ENCODE results near the gene APLF. TPM values are rescaled to one million over a fixed set of nuclear protein-coding genes. Genes with fewer than 3 reads are reported as not detected.
A peak's percentile ranks its signal among the peaks of the same experiment; 100 is the strongest.
"Not testable (repeated sequence)": the region's sequence is repeated elsewhere in the genome, so short reads cannot be mapped to it uniquely, and the experiment has no call there.

The APLF gene
- total RNA-seq, 1 donor from 2014 or later, result 6.4 TPM

DNA sequence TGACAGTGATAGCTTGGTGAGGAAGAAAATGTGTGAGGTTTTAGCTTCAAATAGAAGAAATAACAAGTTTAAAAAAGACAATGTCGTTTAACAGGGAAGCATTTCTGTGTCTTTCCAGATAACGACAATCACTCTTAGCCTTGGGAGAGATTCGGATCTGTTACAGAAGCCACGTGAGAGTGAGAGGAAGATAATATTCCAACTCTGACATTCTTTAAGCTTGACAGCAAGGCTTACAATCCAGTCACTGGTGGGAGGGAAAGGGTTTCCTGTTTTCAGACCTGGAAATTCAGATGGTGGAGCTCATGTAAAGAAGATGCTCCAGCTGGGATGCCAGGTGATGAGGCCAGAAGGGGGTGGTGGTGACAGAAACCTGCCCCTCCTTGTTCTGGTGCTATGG is 31.1 kb upstream of the APLF start:
- TF ChIP-seq, protein P1, sequence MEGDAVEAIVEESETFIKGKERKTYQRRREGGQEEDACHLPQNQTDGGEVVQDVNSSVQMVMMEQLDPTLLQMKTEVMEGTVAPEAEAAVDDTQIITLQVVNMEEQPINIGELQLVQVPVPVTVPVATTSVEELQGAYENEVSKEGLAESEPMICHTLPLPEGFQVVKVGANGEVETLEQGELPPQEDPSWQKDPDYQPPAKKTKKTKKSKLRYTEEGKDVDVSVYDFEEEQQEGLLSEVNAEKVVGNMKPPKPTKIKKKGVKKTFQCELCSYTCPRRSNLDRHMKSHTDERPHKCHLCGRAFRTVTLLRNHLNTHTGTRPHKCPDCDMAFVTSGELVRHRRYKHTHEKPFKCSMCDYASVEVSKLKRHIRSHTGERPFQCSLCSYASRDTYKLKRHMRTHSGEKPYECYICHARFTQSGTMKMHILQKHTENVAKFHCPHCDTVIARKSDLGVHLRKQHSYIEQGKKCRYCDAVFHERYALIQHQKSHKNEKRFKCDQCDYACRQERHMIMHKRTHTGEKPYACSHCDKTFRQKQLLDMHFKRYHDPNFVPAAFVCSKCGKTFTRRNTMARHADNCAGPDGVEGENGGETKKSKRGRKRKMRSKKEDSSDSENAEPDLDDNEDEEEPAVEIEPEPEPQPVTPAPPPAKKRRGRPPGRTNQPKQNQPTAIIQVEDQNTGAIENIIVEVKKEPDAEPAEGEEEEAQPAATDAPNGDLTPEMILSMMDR (IDR thresholded peaks at IDR 0.05), result no peak
- ATAC-seq (ENCODE audit: low read depth) (no peak), DNase-seq (no peak)
- intact Hi-C loops (cut with micrococcal nuclease), result no loop called here
- H3K27me3 Mint-ChIP-seq, result no peaks in the 10 kb centered on the region
- peaks cover 2% of the 10 kb centered on the region for H3K36me3 Mint-ChIP-seq (ENCODE audit: low read depth)
- CTCF ChIA-PET, result interaction anchor here (1.0 to 1.3 kb wide), 3 partner anchors 9 to 314 kb away, joined by 3 to 4 read pairs (median 3); no protein-coding TSS in a partner anchor
- no peak overlapping the region for H3K4me3 Mint-ChIP-seq
- peak overlapping the region; percentile 27 for H3K27ac Mint-ChIP-seq
- peaks cover 66% of the 10 kb centered on the region for H3K4me1 Mint-ChIP-seq
- POLR2A ChIA-PET, result interaction anchor here (1.1 to 1.3 kb wide), 3 partner anchors 9 to 393 kb away, joined by 3 to 5 read pairs (median 3); partner anchors contain the start of gene PLEK
- H3K9me3 Mint-ChIP-seq, result no peaks in the 10 kb centered on the region

DNA sequence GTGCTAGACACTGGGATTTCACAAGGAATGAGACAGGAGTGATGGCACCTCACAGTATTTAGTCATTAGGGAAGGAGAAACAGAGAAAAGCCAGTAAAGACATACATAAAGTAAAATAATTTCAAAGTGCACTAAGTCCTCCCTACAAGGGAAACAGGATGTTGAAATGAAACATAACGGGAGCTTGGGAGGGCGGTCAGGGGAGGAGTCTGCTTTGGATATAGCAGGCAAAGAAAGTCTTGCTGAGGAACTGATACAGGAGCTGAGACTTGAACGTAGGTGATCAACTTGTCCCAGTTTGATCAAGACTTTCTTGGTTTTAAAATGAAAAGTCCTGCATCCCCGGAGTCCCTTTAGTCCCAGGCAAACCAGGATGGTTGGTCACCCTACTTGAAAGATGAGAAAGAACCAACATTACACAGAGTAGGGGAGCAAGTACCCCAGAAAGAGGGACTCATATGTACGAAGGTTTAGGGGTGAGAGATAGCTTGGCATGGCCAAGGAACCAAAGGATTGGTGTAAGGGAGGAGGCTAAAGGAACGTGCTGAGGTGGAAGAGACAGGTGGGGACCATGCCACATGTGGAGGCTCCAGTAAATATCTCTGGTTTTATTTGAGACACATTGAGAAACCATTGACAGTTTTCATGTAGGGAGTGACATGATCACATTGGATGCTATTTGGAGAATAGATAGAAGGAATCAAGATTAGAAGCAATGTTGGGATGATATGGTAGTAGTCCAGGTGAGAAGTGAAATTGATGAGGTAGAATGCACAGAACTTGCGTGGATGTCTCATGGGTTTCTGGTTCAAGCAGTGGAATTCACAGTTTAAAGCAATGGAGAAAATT is 28.7 kb upstream of the APLF start:
- H3K9me3 Mint-ChIP-seq, result no peaks in the 10 kb centered on the region
- peaks cover 69% of the 10 kb centered on the region for H3K4me1 Mint-ChIP-seq
- no peak for ATAC-seq (ENCODE audit: low read depth)
- H3K4me3 Mint-ChIP-seq, result no peak overlapping the region
- intact Hi-C loops (cut with micrococcal nuclease), result no loop called here
- H3K27me3 Mint-ChIP-seq, result no peaks in the 10 kb centered on the region
- ChIA-PET CTCF (interaction anchor here (1.0 kb wide), 1 partner anchor 81 kb away, joined by 3 read pairs; no protein-coding TSS in a partner anchor), POLR2A (interaction anchor here (0.7 to 1.3 kb wide), 3 partner anchors 23 to 43 kb away, joined by 3 to 4 read pairs (median 3); no protein-coding TSS in a partner anchor)
- TF ChIP-seq, protein P1 (IDR thresholded peaks at IDR 0.05), result no peak
- peak overlapping the region; percentile 13 for H3K27ac Mint-ChIP-seq
- peaks cover 2% of the 10 kb centered on the region for H3K36me3 Mint-ChIP-seq (ENCODE audit: low read depth)
- DNase-seq, result no peak

DNA sequence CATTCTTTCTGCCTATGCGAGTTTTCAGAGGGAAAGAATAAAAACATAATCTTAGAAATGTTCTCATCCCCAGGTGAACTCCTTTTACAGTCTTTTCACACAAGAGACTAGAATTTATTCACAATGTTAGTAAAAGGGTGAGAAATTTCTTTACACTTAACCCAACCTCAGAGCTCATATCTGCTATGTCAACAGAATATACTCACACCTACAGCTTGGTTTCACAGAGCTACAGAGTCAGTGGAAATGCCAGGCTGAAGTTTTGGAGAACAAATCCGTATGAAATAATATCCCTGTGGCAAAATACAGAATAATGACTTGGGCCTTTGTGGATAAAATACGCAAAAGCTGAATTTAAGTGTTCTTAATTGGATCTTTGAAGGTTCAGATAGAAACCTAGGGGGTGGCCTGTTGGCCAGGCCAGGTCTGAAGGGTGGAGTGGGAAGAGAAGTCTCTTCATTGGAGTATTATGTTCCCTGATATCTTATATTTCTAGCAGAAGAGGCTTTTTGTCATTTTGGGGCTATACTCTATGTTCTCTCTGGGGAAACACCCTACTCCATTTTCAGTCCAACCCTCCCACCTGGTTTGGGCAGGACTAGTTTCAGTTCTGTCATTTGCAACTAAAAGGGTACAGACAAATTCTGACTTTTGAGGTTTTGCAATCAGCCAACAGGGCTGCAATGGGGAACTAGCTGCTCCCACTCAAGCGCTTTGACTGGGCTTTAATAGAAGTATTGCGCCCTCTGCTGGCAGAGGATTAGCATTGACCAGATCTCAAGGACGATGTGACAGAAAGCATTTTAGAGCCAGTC is 26.0 kb upstream of the APLF start:
- intact Hi-C loops (cut with micrococcal nuclease), result loop anchor here (1.0 to 2.0 kb wide), 11 partner anchors 17 to 319 kb away; partner anchors contain the start of genes APLF, FBXO48 and PNO1
- CTCF ChIA-PET, result interaction anchor here (0.6 to 4.7 kb wide), 38 partner anchors 10 to 1274 kb away, joined by 3 to 58 read pairs (median 5); partner anchors contain the start of genes FBXO48, PLEK and PPP3R1
- H3K4me3 Mint-ChIP-seq, result peak overlapping the region; percentile 65

DNA sequence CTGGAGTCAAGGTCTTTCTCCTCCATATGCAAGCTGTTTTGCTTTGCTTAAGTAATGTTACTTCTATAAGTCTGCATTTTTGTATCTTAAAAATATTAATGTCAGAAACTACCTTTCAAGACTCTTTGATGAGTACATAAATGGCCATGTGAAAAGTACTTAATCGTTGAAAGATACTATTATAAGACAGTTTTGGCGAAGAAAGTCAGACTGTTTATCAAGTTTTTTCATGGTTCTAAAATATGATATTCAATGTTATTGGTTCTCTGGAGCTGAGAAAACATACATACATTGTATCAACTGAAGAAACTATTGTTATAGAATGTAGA is 25.4 kb upstream of the APLF start:
- H3K27ac Mint-ChIP-seq, result peak overlapping the region; percentile 95
- H3K27me3 Mint-ChIP-seq, result no peaks in the 10 kb centered on the region
- ChIA-PET POLR2A (interaction anchor here (0.9 to 2.6 kb wide), 15 partner anchors 14 to 246 kb away, joined by 3 to 22 read pairs (median 7); partner anchors contain the start of genes FBXO48, PLEK and PPP3R1), CTCF (interaction anchor here (0.6 to 4.7 kb wide), 30 partner anchors 11 to 1274 kb away, joined by 3 to 58 read pairs (median 6); partner anchors contain the start of genes FBXO48, PLEK and PPP3R1)
- no peak for DNase-seq
- TF ChIP-seq, protein P1 (IDR thresholded peaks at IDR 0.05), result peak; percentile 60
- H3K4me1 Mint-ChIP-seq, result peaks cover 46% of the 10 kb centered on the region
- H3K9me3 Mint-ChIP-seq, result peaks cover under 1% of the 10 kb centered on the region
- H3K4me3 Mint-ChIP-seq, result no peak overlapping the region
- peaks cover 2% of the 10 kb centered on the region for H3K36me3 Mint-ChIP-seq (ENCODE audit: low read depth)
- intact Hi-C loops (cut with micrococcal nuclease), result loop anchor here (1.0 to 2.0 kb wide), 11 partner anchors 18 to 320 kb away; partner anchors contain the start of genes APLF, FBXO48 and PNO1
- ATAC-seq (ENCODE audit: low read depth), result no peak

More for the DNA sequence above, 26.0 kb upstream of the APLF start:
- H3K9me3 Mint-ChIP-seq, result no peaks in the 10 kb centered on the region
- peak; percentile 57 for DNase-seq
- peak overlapping the region; percentile 95 for H3K27ac Mint-ChIP-seq
- H3K4me1 Mint-ChIP-seq, result peaks cover 51% of the 10 kb centered on the region
- TF ChIP-seq, protein P1 (IDR thresholded peaks at IDR 0.05), result no peak
- H3K27me3 Mint-ChIP-seq, result no peaks in the 10 kb centered on the region
- POLR2A ChIA-PET, result interaction anchor here (0.6 to 2.6 kb wide), 18 partner anchors 14 to 391 kb away, joined by 3 to 22 read pairs (median 4); partner anchors contain the start of genes FBXO48, PLEK and PPP3R1
- H3K36me3 Mint-ChIP-seq (ENCODE audit: low read depth), result peaks cover 2% of the 10 kb centered on the region
- peak; percentile 98 for ATAC-seq (ENCODE audit: low read depth)

DNA sequence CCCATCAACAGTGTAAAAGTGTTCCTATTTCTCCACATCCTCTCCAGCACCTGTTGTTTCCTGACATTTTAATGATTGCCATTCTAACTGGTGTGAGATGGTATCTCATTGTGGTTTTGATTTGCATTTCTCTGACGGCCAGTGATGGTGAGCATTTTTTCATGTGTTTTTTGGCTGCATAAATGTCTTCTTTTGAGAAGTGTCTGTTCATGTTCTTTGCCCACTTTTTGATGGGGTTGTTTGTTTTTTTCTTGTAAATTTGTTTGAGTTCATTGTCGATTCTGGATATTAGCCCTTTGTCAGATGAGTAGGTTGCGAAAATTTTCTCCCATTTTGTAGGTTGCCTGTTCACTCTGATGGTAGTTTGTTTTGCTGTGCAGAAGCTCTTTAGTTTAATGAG is 21.0 kb upstream of the APLF start:
- CTCF ChIA-PET; ATAC-seq (ENCODE audit: low read depth); H3K4me1 Mint-ChIP-seq; H3K4me3 Mint-ChIP-seq; intact Hi-C loops (cut with micrococcal nuclease); H3K27me3 Mint-ChIP-seq; H3K27ac Mint-ChIP-seq; H3K36me3 Mint-ChIP-seq (ENCODE audit: low read depth); H3K9me3 Mint-ChIP-seq; DNase-seq; POLR2A ChIA-PET: not testable (repeated sequence)
